GM19468 (cell line): ENCODE data around the gene HCN4.

Source experiments
- ATAC-seq: cut with Tn5 transposase; IDR thresholded peaks from one replicate; pipeline ENCODE4 v1.9.1; 2021; ENCODE audit warnings: mild to moderate bottlenecking, moderate library complexity, moderate number of reproducible peaks; ENCODE audit not compliant: unreplicated experiment; ENCODE audit errors: extremely low read depth

HCN4 gene

DNA sequence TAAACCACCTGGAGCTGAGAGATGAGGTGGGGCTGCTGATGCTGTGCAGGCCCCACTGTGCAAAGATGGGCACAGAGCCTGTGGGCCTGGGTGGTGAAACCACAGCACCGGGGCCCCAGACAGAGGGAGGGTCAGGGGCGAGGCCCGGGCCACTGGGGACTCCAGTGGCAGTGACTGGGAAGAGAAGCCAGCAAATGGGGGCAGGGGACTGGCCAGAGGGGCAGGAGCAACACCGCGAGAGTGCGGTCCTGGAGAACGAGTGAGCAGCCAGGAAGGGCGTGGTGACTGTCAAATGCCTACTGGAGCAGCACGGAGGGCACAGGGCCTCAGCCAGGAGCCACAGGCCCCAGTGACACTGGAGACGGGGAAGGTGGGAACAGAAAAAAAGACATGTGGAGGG, 39.8 kb downstream of the HCN4 start:
- no peak for ATAC-seq

DNA sequence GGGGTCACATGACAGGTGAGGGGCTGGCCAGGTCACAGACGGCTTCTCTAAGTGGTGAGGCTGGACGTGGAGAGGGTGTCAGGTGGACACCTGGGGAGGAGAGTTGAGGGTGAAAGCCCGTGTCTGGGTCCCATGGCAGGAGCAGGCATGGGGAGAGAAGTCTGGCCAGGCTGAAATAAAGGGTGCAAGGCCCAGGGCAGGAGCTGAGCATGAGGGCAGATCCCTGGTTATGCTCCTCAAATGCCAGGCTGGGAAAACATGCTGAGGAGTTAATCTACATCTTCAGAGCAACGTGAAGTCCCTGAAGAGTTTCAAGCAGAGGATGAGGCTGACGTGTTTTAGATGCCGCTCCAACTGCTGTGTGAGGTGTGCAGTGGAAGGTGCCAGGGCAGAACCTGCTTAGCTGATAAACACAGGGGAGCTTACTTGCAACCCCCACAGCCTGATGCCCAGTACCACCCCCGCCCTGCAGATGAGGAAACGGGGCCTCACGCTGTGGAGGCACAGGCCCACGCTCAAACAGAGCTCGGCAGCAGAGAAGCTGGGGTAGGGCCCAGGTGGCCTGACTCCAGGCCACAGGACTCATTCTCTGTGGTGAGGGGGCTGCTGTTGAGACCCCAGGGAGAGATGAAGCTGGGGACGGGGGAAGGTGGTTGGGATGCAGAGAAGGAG, 40.5 kb downstream of the HCN4 start:
- no peak for ATAC-seq

GRCh38 chr15:73326157-73326556, 42.6 kb downstream of the HCN4 start:
- ATAC-seq, result no peak

GRCh38 chr15:73325191-73325861, 43.4 kb downstream of the HCN4 start:
- ATAC-seq, result no peak

DNA sequence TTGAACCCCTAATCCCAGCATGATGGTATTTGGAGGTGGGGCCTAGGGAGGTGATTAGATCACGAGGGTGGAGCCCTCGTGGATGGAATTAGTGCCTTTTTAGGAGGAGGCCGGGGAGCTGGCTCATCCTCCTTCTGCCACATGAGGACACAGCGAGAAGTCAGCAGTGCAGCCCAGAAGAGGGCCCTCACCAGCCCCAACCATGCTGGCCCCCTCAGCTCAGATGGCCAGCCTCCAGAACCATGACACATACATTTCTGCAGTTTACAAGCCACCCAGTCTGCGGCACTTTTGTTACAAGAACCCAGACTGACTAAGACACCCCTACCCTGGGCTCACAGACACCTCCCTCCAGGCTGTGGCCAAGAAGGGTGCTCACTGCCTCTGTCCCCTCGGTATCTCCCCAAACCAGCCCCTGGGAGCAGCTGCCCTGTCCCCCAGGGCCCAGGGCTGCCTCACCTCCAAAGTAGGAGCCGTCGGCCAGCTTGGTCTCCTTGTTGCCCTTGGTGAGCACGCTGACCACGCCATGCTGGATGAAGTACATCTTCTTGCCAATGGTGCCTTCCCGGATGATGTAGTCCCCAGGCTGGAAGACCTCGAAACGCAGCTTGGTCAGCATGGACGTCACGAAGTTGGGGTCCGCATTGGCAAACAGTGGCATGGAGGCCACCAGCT, 44.1 kb downstream of the HCN4 start:
- no peak for ATAC-seq

DNA sequence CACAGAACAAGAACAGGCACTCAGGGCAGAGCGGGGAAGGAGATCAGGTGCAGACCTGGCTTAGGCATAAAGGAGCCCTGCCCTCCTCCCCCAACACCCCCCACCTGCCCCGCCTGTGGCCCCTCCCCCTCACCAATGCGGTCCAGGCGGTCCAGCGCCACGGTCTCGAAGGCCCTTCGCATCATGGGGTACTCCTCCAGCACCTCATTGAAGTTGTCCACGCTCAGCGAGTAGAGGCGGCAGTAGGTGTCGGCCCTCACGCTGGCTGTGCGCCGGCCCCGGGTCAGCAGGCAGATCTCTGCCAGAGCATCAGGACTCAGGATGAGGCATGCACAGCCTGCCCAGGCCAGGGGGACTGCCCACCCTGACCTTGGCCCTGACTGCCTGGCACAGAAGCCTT, 44.8 kb downstream of the HCN4 start:
- no peak for ATAC-seq

DNA sequence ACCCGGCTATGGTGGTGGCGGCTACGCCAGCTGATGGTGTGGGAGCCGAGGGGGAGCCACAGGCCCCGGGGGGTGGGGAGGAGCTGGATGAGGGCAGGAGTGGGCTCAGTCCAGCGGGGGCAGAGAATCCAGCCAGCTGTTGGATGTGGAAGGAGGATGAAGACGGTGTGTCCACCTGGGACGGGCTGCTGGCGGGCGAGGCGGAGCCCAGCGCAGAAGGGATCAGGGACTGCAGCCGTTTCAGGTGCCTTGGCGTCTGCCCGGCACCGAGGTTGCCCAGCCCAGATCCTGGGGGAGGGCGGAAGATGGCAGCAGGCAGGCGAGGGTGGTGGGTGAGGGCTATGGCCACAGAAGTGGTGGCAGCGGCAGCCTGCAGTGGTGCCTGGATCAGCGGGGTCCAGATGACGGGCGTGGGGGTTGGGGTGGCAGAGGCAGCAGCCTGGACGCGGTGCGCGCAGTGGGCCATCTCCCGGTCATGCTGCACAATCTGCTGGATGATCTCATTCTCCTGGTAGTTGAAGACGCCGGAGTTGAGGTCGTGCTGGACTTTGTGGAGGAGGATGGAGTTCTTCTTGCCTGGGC, 45.3 kb downstream of the HCN4 start:
- ATAC-seq, result no peak

GRCh38 chr15:73322665-73323373, 45.9 kb downstream of the HCN4 start:
- no peak for ATAC-seq

DNA sequence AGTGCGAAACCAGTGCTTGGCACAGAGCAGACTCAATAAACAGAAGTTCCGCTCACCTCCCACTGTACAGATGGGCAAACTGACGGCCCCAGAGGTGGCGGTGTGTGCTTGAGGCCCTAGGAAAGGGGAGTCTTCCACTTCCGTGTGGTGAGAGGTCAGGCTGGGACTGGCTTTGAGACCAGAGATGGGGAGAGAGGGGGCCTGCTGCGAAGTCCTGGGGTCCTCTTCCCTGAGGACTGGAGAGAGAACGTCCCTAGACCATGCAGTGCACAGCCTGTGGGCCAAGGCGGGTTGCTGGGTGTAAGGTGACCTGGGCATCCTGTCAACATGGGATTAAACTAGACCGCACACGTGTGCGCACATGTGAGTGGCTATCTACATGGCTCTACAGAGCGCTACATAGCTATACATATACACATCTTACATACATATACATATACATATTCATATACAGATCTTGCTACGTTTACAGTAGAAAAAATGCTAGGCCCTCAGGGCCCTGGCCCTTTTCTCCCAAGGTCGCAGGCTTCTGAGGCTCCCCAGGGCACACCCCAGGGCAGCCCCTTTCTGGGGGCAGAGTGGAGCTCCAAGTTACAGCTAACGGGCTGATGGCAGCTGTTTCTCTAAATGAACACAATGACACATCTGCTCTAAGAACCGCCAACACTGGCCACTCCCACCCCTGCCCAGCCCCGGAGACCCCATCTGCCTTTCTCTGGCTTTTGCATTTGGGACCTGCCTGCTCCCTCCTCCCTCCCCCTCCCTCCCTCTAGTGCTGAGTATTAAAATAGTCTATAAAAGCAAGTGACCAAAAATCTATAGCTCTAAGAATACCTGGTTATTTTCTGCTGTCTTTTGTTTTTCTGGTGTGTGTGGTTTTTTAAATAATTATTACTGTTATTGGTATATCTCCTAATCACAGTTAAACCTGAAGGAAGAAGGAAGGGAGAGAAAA, 47.0 kb downstream of the HCN4 start:
- no peak for ATAC-seq

- no peak for ATAC-seq
These were observed 48.1 kb downstream of the HCN4 start for GRCh38 chr15:73320619-73321180.

DNA sequence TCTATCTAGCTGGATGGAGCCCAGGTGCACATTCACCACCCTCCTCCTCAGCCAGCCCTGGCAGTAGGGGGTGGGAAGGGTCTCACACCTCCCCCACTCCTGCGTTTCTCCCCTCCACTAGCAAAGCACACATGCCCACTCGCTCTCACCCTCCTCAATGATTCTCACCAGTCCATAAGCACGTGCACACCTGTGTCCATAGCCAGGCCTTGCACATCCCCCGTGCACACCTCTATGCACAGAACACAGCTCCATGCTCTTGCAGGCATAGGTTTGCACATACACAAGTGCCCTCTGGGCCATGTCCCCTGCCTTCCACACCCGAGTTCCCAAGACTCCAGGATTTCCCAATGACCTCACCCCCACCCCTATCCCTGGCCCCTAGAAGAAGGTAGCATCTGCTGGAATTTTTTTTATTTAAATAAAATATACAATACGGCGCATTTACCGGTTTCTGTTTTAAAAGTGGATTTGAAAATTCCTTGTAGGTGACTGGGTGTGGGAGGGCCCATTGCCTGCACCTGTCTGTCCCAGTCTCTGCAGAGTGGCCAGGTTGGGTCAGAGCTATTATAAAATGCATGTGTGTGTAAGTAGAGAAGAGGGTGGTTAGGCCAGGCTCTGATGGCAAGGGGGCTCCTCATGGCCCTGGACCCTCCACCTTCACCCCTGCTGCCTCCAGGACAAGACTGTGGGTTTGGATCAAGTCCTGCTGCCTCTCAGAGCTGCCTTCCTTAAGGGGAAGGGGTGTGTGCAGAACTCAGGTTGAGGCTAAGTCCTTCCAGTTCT, 49.1 kb downstream of the HCN4 start:
- no peak for ATAC-seq

DNA sequence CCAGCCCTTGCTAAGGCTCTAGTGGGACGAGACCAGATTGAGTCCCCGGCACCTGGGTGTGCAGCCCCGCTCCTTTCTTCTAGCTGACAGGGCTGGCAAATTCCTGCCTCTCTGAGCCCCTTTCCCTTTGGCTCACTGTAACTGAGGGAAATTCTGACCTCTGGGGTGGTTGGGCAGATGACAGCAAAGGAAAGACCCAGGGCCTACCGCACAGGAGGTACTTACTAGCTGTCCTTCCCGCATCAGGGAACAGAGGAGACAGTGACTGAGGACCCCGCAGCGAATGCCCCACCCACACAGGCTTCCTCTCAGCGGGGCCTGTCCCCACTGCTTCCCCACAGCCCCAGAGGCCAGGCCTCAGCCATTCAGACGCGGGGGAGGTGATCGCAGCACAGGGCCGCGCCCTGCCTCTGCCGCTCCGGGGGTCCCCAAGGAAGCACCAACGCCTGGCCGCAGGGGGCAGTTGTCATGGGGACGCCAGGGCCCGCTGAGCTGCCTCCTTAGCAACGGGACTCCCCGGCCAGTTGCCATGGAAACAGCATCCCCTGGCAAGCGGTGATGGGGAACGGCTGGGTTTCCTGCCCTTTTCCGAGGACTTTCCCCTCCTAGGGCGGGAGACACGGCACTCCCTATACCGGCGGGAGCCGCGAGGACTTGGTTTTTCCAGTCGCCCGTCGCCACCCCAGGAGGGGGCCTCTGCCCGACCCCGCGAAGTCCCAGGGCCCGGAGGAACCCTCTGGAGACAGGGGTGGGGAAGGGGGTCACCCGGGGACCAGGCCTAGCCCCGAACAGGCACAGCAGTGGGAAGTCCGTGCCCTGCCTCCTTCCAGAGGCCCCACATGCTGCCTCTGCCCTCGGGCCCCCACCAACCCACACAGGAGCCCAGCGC, 50.1 kb downstream of the HCN4 start:
- ATAC-seq, result no peak

DNA sequence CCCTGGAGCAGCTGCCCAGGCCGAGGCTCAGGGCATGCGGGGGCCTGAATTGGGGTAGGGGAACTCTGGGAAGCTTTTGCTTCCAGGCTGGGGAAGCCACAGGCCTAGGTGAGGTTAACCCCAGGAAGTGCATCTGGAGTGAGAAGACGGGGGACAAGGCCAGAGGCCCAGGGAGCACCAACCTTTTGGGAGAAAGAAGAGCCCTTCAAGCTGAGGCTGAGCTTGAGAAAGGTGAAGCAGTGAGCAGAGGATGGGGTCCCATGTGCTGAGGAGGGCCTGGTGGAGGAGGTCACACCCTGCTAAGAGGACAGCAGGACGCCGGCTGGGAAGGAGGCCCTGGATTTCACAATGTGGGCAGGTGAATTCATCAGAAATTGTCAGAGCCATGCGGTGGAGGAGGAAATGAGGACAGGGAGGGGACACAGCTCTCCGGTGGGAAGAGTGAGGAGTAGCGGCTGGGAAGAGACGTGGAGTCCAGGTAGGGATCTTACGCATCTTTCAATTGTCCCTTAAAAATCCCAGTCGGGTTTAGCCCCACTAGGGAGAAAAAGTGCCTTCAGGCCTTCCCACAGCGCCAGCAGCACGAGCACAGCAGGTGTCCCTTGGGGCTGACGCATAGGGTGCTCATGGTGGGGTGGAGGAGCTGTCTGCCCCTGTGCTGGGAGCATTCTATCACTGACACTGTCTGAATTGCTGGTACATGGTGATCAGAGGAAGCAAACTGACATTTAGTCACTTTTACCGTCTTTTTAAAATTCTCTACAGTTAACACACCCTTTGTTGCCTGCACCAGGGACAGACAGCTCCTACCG, 50.9 kb downstream of the HCN4 start:
- no peak for ATAC-seq

DNA sequence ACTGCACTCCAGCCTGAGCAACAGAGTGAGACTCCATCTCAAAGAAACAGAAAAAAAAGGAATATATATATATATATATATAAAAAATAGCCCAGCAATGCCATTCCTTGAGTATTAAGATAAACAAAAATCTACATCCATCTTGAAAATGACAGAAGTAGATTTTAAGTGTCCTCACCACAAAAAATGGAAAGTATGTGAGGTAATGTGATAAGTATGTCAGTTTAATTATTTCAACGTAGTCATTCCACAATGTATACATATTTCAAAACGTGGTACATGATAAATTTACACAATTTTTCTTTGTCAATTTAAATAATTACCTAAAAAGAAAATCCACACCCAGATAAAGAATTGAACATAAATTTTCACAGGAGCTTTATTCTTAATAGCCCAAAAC, 54.9 kb downstream of the HCN4 start:
- ATAC-seq, result no peak

DNA sequence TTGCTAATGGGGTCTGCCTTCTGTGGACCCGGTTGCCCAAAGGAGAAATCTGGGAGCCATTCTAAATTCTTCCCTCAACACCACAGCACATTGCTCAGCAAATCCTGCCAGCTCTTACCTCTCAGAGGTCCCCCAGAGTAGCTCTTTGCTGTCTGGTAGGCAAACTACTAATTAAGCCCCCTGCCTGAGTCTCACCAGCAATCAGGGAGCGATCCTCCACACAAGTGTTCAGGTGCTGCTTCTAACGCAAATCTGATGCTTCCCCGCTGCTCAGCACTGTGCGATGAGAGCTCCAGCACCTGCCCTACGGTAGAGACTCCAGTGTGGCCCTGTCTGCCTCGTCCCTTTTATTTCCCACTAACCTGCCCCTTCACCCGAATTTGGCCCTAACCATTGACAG, 60.5 kb downstream of the HCN4 start:
- no peak for ATAC-seq

- no peak for ATAC-seq
These were observed 63.2 kb downstream of the HCN4 start for GRCh38 chr15:73305331-73306211.
